GM21423 (cell line): ENCODE results near the gene PCDHGA12.
"Not testable (repeated sequence)": the region's sequence is repeated elsewhere in the genome, so short reads cannot be mapped to it uniquely, and the experiment has no call there.

Experiments
- ATAC-seq: cut with Tn5 transposase; IDR thresholded peaks from one replicate; pipeline ENCODE4 v1.9.1; 2021; ENCODE audit warnings: mild to moderate bottlenecking, moderate library complexity; ENCODE audit not compliant: unreplicated experiment

Gene PCDHGA12

DNA sequence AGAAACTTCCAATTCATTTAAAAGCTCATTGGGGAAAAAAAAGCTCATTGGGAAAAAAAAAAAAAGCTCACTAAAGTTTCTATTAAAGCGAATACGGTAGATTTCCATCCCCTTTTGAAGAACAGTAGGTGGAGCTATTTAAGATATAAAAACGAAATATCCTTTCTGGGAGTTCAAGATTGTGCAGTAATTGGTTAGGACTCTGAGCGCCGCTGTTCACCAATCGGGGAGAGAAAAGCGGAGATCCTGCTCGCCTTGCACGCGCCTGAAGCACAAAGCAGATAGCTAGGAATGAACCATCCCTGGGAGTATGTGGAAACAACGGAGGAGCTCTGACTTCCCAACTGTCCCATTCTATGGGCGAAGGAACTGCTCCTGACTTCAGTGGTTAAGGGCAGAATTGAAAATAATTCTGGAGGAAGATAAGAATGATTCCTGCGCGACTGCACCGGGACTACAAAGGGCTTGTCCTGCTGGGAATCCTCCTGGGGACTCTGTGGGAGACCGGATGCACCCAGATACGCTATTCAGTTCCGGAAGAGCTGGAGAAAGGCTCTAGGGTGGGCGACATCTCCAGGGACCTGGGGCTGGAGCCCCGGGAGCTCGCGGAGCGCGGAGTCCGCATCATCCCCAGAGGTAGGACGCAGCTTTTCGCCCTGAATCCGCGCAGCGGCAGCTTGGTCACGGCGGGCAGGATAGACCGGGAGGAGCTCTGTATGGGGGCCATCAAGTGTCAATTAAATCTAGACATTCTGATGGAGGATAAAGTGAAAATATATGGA lies at the start of gene PCDHGA12:
PCDHGA12 (plus strand) TSS at position 176 of the 782 bp plus-strand sequence; CDS start at position 429, 253 bp downstream.
- peak; percentile 86 for ATAC-seq

DNA sequence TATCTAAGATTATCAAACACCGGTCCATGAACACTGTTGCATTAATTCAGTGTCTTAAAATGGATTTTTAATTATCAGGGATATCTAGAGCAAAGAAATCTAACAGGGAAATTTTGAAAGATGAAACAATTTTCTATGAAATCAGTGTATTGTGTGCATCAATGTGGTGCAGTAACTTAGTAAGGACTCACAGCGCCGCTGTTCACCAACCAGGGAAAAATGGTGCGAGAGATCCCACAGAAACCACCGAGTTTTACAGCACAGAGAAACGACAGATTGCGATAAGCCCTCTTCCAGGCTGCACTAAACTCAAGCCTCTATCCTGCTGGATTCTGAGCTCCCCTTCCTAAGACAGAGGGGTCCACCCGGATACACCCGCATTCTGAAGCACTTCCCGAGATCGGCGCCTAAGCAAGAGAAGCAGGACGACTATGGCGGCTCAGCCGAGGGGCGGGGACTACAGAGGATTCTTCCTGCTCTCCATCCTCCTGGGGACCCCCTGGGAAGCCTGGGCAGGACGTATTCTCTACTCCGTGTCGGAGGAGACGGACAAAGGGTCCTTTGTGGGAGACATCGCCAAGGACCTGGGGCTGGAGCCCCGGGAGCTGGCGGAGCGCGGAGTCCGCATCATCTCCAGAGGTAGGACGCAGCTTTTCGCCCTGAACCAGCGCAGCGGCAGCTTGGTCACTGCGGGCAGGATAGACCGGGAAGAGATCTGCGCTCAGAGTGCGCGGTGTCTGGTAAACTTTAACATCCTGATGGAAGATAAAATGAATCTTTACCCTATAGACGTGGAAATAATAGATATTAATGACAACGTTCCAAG lies 47.6 kb upstream of the PCDHGA12 start, which contains the start of gene PCDHGA7:
PCDHGA7 (plus strand) TSS at position 274 of the 826 bp plus-strand sequence; CDS start at position 432, 158 bp downstream.
- no peak for ATAC-seq

DNA sequence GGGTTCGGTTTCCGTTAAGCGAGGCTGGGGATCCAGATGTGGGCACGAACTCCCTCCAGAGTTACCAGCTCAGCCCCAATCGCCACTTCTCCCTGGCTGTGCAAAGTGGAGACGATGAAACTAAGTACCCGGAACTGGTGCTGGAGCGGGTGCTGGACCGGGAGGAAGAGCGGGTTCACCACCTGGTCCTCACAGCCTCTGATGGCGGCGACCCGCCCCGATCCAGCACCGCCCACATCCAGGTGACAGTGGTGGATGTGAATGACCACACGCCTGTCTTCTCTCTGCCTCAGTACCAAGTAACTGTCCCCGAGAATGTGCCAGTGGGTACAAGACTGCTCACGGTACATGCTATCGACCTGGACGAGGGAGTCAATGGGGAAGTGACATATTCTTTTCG lies 47.0 kb upstream of the PCDHGA12 start:
- no peak for ATAC-seq

DNA sequence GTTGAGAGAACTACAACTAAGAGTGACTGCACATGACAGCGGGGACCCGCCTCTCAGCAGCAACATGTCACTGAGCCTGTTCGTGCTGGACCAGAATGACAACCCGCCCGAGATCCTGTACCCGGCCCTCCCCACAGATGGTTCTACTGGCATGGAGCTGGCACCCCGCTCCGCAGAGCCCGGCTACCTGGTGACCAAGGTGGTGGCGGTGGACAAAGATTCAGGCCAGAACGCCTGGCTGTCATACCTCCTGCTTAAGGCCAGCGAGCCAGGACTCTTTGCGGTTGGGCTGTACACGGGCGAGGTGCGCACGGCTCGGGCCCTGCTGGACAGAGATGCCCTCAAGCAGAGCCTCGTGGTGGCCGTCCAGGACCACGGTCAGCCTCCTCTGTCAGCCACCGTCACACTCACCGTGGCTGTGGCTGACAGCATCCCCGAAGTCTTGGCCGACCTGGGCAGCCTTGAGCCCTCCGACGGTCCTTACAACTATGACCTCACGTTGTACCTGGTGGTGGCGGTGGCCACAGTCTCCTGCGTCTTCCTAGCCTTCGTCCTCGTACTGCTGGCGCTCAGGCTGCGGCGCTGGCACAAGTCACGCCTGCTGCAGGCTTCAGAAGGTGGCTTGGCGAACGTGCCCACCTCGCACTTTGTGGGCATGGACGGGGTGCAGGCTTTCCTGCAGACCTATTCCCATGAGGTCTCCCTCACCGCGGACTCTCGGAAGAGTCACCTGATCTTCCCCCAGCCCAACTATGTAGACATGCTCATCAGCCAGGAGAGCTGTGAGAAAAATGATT lies 45.6 kb upstream of the PCDHGA12 start:
- no peak for ATAC-seq

DNA sequence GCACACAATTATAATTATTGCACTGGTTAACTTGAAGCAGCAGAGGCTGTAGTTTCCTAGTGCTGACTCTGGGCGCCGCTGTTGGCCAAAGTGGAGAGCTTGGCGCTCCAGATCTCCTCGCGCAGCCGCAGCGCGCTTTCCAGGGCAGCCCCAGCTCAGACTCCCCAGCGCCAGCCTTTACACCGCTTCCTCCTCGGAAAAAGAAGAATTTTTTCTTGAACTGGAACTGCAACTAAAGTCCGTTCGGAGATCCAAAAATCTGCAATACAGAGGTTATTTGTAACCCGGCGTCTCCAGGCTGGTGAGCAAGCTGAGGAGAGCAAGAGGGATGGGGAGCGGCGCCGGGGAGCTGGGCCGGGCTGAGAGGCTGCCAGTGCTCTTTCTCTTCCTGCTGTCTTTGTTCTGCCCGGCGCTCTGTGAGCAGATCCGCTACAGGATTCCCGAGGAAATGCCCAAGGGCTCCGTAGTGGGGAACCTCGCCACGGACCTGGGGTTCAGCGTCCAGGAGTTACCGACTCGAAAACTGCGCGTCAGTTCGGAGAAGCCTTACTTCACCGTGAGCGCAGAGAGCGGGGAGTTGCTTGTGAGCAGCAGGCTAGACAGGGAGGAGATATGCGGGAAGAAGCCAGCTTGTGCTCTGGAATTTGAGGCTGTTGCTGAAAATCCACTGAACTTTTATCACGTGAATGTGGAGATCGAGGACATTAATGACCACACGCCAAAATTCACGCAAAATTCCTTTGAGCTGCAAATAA lies 42.6 kb upstream of the PCDHGA12 start, which contains the start of gene PCDHGB4:
PCDHGB4 (plus strand) TSS at position 142 of the 755 bp plus-strand sequence; CDS start at position 329, 187 bp downstream.
- peak; percentile 79 for ATAC-seq

DNA sequence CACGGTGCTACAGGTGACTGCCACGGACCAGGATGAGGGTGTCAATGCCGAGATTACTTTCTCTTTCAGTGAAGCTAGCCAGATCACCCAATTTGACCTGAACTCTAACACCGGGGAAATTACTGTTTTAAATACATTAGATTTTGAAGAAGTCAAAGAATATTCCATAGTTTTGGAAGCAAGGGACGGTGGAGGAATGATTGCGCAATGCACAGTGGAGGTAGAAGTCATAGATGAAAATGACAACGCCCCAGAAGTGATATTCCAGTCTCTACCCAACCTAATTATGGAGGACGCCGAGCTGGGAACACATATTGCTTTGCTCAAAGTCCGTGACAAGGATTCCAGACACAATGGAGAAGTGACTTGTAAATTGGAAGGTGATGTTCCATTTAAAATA lies 41.6 kb upstream of the PCDHGA12 start:
- no peak for ATAC-seq

DNA sequence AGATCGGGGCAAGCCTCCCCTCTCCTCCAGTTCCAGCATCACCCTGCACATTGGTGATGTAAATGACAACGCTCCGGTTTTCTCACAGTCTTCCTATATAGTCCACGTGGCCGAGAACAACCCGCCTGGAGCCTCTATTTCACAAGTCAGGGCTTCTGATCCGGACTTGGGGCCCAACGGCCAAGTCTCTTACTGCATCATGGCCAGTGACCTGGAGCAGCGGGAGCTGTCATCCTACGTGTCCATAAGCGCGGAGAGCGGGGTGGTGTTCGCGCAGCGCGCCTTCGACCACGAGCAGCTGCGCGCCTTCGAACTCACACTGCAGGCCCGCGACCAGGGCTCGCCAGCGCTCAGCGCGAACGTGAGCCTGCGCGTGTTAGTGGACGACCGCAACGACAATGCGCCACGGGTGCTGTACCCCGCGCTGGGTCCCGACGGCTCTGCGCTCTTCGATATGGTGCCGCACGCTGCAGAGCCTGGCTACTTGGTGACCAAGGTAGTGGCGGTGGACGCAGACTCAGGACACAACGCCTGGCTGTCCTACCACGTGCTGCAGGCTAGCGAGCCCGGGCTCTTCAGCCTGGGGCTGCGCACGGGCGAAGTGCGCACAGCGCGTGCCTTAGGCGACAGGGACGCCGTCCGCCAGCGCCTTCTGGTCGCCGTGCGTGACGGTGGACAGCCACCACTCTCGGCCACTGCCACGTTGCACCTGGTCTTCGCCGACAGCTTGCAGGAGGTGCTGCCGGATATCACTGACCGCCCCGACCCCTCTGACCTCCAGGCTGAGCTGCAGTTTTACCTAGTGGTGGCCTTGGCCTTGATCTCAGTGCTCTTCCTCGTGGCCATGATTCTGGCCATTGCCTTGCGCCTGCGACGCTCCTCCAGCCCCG lies 40.9 kb upstream of the PCDHGA12 start:
- no peak for ATAC-seq

DNA sequence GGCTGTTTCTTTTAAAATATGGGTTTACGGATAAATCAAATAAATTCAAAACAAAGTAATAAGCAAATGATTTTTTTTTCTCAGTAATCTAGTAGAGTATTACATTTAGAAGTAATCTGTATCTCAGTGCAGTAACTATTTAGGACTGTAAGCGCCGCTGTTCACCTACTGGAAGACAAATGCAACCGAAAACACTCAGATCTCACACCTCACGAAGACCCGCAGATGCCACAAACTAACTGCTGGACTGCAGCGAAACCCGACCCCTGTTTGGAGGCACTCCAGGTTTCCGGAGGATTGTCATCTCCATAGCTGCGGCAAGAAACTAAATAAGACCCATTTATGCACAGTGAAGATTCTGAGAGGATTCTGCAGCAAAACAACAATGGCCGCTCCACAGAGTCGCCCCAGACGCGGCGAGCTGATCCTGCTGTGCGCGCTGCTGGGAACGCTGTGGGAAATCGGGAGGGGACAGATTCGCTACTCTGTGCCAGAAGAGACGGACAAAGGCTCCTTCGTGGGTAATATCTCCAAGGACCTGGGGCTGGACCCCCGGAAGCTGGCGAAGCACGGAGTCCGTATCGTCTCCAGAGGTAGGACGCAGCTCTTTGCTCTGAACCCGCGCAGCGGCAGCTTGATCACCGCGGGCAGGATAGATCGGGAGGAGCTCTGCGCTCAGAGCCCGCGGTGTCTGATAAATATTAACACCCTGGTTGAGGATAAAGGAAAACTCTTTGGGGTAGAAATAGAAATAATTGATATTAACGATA lies 37.7 kb upstream of the PCDHGA12 start, which contains the start of gene PCDHGA8:
PCDHGA8 (plus strand) TSS at position 205 of the 770 bp plus-strand sequence; CDS start at position 386, 181 bp downstream.
- no peak for ATAC-seq

DNA sequence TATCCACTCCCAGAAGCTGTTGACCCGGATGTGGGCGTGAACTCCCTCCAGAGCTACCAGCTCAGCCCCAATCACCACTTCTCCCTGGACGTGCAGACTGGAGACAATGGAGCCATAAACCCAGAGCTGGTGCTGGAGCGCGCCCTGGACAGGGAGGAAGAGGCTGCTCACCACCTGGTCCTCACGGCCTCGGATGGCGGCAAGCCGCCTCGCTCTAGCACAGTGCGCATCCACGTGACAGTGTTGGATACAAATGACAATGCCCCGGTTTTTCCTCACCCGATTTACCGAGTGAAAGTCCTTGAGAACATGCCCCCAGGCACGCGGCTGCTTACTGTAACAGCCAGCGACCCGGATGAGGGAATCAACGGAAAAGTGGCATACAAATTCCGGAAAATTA lies 37.0 kb upstream of the PCDHGA12 start:
- ATAC-seq: no peak

DNA sequence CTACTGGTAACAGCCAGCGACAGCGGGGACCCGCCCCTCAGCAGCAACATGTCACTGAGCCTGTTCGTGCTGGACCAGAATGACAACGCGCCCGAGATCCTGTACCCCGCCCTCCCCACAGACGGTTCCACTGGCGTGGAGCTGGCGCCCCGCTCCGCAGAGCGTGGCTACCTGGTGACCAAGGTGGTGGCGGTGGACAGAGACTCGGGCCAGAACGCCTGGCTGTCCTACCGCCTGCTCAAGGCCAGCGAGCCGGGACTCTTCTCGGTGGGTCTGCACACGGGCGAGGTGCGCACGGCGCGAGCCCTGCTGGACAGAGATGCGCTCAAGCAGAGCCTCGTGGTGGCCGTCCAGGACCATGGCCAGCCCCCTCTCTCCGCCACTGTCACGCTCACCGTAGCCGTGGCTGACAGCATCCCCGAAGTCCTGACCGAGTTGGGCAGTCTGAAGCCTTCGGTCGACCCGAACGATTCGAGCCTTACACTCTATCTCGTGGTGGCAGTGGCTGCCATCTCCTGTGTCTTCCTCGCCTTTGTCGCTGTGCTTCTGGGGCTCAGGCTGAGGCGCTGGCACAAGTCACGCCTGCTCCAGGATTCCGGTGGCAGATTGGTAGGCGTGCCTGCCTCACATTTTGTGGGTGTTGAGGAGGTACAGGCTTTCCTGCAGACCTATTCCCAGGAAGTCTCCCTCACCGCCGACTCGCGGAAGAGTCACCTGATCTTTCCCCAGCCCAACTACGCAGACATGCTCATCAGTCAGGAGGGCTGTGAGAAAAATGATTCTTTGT lies 35.7 kb upstream of the PCDHGA12 start:
- ATAC-seq: not testable (repeated sequence)

DNA sequence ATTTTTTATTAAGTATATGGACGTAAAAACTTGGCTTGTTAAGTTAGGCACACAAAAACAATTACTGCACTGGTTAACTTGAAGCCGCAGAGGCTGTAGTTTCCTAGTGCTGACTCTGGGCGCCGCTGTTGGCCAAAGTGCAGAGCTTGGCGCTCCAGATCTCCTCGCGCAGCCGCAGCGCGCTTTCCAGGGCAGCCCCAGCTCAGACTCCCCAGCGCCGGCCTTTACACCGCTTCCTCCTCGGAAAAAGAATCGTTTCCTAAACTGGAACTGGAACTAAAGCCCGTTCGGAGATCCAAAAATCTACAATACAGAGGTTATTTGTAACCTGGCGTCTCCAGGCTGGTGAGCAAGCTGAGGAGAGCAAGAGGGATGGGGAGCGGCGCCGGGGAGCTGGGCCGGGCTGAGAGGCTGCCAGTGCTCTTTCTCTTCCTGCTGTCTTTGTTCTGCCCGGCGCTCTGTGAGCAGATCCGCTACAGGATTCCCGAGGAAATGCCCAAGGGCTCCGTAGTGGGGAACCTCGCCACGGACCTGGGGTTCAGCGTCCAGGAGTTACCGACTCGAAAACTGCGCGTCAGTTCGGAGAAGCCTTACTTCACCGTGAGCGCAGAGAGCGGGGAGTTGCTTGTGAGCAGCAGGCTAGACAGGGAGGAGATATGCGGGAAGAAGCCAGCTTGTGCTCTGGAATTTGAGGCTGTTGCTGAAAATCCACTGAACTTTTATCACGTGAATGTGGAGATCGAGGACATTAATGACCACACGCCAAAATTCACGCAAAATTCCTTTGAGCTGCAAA lies 32.4 kb upstream of the PCDHGA12 start, which contains the start of gene PCDHGB5:
PCDHGB5 (plus strand) TSS at position 192 of the 796 bp plus-strand sequence; CDS start at position 373, 181 bp downstream.
- ATAC-seq: peak; percentile 90

DNA sequence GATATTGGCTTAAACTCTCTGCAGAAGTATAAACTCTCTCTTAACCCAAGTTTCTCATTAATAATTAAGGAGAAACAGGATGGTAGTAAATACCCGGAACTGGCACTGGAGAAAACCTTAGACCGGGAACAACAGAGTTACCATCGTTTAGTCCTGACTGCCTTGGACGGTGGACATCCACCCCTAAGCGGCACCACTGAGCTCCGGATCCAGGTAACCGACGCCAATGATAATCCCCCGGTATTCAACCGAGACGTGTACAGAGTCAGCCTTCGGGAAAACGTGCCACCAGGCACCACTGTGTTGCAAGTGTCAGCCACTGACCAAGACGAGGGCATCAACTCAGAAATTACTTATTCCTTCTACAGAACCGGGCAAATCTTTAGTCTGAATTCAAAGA lies 31.7 kb upstream of the PCDHGA12 start:
- no peak for ATAC-seq

DNA sequence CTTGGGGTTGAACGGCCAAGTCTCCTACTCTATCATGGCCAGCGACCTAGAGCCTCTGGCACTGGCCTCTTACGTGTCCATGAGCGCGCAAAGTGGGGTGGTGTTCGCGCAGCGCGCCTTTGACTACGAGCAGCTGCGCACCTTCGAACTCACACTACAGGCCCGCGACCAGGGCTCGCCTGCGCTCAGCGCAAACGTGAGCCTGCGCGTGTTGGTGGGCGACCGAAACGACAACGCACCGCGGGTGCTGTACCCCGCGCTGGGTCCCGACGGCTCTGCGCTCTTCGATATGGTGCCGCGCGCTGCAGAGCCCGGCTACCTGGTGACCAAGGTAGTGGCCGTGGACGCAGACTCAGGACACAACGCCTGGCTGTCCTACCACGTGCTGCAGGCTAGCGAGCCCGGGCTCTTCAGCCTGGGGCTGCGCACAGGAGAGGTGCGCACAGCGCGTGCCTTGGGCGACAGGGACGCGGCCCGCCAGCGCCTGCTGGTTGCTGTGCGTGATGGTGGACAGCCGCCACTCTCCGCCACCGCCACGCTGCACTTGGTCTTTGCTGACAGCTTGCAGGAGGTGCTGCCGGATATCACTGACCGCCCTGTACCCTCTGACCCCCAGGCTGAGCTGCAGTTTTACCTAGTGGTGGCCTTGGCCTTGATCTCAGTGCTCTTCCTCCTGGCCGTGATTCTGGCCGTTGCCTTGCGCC lies 30.6 kb upstream of the PCDHGA12 start:
- no peak for ATAC-seq

DNA sequence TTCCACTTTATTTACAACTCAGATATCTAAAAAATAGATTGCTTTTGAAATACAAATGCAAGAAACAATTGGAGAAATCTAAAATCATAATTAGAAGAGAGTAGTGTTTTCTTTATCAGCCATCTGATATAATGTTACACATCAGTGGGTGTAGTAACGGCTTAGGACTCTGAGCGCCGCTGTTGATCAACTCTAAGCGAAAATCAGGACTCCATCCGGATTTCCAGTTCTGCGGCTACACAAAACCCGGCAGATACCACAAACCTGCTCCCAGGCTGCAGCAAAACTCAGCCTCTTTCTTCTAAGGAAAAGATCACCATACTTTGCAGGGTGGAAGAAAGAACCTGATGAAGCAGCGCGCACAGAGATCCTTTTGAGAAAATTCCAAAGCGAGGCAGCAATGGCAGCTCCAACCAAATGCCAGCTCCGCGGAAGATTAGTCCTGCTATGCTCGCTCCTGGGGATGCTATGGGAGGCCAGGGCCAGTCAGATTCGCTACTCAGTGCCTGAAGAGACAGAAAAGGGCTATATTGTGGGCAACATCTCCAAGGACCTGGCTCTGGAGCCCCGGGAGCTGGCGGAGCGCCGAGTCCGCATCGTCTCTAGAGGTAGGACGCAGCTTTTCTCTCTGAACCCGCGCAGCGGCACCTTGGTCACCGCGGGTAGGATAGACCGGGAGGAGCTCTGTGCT lies 27.6 kb upstream of the PCDHGA12 start, which contains the start of gene PCDHGA9:
PCDHGA9 (plus strand) TSS at position 226 of the 691 bp plus-strand sequence; CDS start at position 401, 175 bp downstream.
- ATAC-seq: no peak

DNA sequence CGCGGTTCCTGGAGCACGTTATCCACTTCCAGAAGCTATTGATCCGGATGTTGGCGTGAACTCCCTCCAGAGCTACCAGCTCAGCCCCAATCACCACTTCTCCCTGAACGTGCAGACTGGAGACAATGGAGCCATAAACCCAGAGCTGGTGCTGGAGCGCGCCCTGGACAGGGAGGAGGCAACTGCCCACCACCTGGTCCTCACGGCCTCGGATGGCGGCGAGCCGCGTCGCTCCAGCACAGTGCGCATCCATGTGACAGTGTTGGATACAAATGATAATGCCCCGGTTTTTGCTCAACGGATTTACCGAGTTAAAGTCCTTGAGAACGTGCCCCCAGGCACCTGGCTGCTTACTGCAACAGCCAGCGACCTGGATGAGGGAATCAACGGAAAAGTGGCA lies 26.9 kb upstream of the PCDHGA12 start:
- no peak for ATAC-seq
